ENCODE results near the gene HNF4A. TPM values are rescaled to one million over a fixed set of nuclear protein-coding genes. Genes with fewer than 3 reads are reported as not detected.

Gene HNF4A
- total RNA-seq, 3 donors from 2014 or later (not counting 1 experiment from before 2014, with no cell fraction given), result not detected

DNA sequence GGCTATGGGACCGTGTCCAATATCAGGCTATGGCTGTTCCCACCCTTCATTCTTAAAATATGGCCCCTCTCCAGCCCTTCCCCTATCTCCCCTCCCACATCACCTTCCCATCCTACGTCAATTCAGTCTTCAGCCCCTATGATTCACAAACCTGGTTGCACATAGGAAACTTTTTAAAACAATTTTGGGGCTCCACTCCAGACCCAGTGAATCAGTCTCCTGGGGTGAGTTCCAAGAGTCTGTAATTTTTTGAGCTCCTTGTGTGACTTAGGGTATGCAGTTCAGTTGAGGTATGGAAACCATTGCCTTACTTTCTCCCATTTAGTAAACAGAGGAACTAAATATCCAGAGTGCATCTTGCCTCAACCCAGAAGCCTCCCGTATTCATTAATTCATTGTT is 5.5 kb downstream of the HNF4A start:
- H3K4me1 ChIP-seq (ENCODE audit: control insufficient read depth, insufficient read depth, low read length), result no peaks in the 10 kb centered on the region
- no peak for DNase-seq
- Mint-ChIP-seq H3K27me3 (ENCODE audit: low read depth in 2 of 2) (peaks cover 7 to 15% of the 10 kb centered on the region in 2 donors), H3K9me3 (no peaks in the 10 kb centered on the region), H3K4me1 (no peaks in the 10 kb centered on the region), H3K36me3 (no peaks in the 10 kb centered on the region), H3K27ac (no peak overlapping the region), H3K4me3 (no peak overlapping the region)
- H3K27ac ChIP-seq (ENCODE audit: low read length), result no peak overlapping the region
- no peaks in the 10 kb centered on the region for H3K27me3 ChIP-seq (ENCODE audit: control insufficient read depth, insufficient read depth, low read length)
- H3K4me3 ChIP-seq (ENCODE audit: low read length), result no peak overlapping the region
- H3K36me3 ChIP-seq (ENCODE audit: control insufficient read depth, insufficient read depth, low read length), result no peaks in the 10 kb centered on the region
- ATAC-seq, result no peak
- H3K9me3 ChIP-seq (ENCODE audit: control insufficient read depth, insufficient read depth, low read length), result no peaks in the 10 kb centered on the region
- WGBS (ENCODE audit: insufficient coverage), result 91% methylated on average over 3 of the region's 3 CpGs
- TF ChIP-seq, protein P1, sequence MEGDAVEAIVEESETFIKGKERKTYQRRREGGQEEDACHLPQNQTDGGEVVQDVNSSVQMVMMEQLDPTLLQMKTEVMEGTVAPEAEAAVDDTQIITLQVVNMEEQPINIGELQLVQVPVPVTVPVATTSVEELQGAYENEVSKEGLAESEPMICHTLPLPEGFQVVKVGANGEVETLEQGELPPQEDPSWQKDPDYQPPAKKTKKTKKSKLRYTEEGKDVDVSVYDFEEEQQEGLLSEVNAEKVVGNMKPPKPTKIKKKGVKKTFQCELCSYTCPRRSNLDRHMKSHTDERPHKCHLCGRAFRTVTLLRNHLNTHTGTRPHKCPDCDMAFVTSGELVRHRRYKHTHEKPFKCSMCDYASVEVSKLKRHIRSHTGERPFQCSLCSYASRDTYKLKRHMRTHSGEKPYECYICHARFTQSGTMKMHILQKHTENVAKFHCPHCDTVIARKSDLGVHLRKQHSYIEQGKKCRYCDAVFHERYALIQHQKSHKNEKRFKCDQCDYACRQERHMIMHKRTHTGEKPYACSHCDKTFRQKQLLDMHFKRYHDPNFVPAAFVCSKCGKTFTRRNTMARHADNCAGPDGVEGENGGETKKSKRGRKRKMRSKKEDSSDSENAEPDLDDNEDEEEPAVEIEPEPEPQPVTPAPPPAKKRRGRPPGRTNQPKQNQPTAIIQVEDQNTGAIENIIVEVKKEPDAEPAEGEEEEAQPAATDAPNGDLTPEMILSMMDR (IDR thresholded peaks at IDR 0.05), result no peak
- intact Hi-C loops (cut with micrococcal nuclease), result no loop called here

DNA sequence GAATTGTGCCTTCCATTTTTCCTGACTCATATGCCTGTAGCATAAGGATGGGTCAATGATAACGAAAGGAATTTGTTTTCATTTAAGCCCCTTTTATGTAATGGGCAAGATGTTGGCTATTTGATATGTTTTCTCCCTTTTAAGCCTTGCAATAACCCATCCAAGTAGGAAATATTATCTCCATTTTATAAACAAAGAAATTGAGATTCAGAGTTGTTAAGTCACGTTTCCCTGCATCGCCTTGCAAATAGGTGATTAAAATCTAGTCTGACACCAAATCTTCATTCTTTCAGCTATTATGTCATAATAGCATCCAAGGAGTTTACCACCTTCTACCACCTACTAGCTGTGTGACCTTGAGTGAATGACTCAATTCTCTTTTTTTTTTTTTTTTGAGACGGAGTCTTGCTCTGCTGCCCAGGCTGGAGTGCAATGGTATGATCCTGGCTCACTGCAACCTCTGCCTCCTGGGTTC is 7.0 kb downstream of the HNF4A start:
- TF ChIP-seq, protein P1 (IDR thresholded peaks at IDR 0.05), result no peak
- Mint-ChIP-seq H3K27ac (no peak overlapping the region), H3K27me3 (ENCODE audit: low read depth in 2 of 2) (peaks cover 7 to 11% of the 10 kb centered on the region in 2 donors), H3K36me3 (no peaks in the 10 kb centered on the region), H3K4me3 (no peak overlapping the region), H3K4me1 (no peaks in the 10 kb centered on the region), H3K9me3 (no peaks in the 10 kb centered on the region)
- H3K36me3 ChIP-seq (ENCODE audit: control insufficient read depth, insufficient read depth, low read length), result no peaks in the 10 kb centered on the region
- ATAC-seq (no peak), DNase-seq (no peak)
- H3K9me3 ChIP-seq (ENCODE audit: control insufficient read depth, insufficient read depth, low read length), result no peaks in the 10 kb centered on the region
- H3K4me3 ChIP-seq (ENCODE audit: low read length), result no peak overlapping the region
- no peaks in the 10 kb centered on the region for H3K4me1 ChIP-seq (ENCODE audit: control insufficient read depth, insufficient read depth, low read length)
- 92% methylated on average over 3 of the region's 4 CpGs for WGBS (ENCODE audit: insufficient coverage)
- intact Hi-C loops (cut with micrococcal nuclease), result no loop called here
- no peaks in the 10 kb centered on the region for H3K27me3 ChIP-seq (ENCODE audit: control insufficient read depth, insufficient read depth, low read length)
- no peak overlapping the region for H3K27ac ChIP-seq (ENCODE audit: low read length)

DNA sequence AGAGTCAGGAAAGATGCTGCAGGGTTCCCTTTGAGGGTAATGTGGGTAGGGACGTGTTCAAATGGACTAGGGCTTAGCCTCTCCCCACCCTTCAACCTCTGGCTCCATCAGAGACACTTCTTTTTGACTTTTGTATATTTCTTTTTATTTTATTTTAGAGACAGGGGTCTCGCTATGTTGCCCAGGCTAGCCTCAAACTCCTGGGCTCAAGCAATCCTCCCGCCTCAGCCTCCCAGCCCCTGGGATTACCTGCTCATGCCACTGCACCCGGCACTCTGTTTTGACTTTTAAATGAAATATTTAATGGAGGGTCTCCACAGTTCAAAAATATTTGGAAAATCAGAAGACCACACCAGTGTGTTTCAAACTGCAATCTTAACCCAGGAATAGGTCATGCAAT is 8.6 kb downstream of the HNF4A start:
- 100% methylated on average over 2 of the region's 4 CpGs for WGBS (ENCODE audit: insufficient coverage)
- H3K9me3 Mint-ChIP-seq, result no peaks in the 10 kb centered on the region
- Histone ChIP-seq H3K9me3 (ENCODE audit: control insufficient read depth, insufficient read depth, low read length) (no peaks in the 10 kb centered on the region), H3K4me3 (ENCODE audit: low read length) (no peak overlapping the region), H3K4me1 (ENCODE audit: control insufficient read depth, insufficient read depth, low read length) (no peaks in the 10 kb centered on the region), H3K27ac (ENCODE audit: low read length) (no peak overlapping the region), H3K36me3 (ENCODE audit: control insufficient read depth, insufficient read depth, low read length) (no peaks in the 10 kb centered on the region), H3K27me3 (ENCODE audit: control insufficient read depth, insufficient read depth, low read length) (no peaks in the 10 kb centered on the region)
- TF ChIP-seq, protein P1 (IDR thresholded peaks at IDR 0.05), result no peak
- H3K27ac Mint-ChIP-seq, result no peak overlapping the region
- H3K4me1 Mint-ChIP-seq, result no peaks in the 10 kb centered on the region
- ATAC-seq (no peak), DNase-seq (no peak)
- intact Hi-C loops (cut with micrococcal nuclease), result no loop called here
- peaks cover 7 to 8% of the 10 kb centered on the region in 2 donors for H3K27me3 Mint-ChIP-seq (ENCODE audit: low read depth in 2 of 2)
- no peaks in the 10 kb centered on the region for H3K36me3 Mint-ChIP-seq
- H3K4me3 Mint-ChIP-seq, result no peak overlapping the region

DNA sequence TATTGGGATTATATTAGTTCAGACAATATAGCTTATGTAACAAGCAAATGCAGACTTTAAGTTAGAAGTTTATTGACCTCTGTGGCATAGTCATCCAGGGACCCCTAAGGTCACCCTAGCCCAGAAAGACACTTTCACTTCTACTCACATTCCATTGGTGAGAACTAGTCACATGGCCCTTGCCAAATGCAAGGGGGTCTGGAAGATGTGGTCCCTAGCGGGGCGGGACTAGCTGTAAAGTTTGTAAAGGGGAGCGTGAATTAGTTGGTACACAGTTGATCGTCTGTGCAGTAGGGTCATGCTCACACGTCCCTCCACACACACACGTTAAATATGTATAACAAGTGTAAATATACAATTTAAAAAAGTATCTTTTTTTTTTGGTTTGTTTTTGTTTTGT is 9.3 kb downstream of the HNF4A start:
- 87% methylated on average over 3 of the region's 6 CpGs for WGBS (ENCODE audit: insufficient coverage)
- Histone ChIP-seq H3K27me3 (ENCODE audit: control insufficient read depth, insufficient read depth, low read length) (no peaks in the 10 kb centered on the region), H3K36me3 (ENCODE audit: control insufficient read depth, insufficient read depth, low read length) (no peaks in the 10 kb centered on the region), H3K27ac (ENCODE audit: low read length) (no peak overlapping the region), H3K9me3 (ENCODE audit: control insufficient read depth, insufficient read depth, low read length) (no peaks in the 10 kb centered on the region), H3K4me3 (ENCODE audit: low read length) (no peak overlapping the region), H3K4me1 (ENCODE audit: control insufficient read depth, insufficient read depth, low read length) (no peaks in the 10 kb centered on the region)
- no peaks in the 10 kb centered on the region for H3K36me3 Mint-ChIP-seq
- H3K27me3 Mint-ChIP-seq (ENCODE audit: low read depth in 2 of 2), result peaks cover 6 to 7% of the 10 kb centered on the region in 2 donors
- H3K4me1 Mint-ChIP-seq, result no peaks in the 10 kb centered on the region
- TF ChIP-seq, protein P1 (IDR thresholded peaks at IDR 0.05), result no peak
- DNase-seq, result no peak
- intact Hi-C loops (cut with micrococcal nuclease), result no loop called here
- no peak overlapping the region for H3K27ac Mint-ChIP-seq
- no peak overlapping the region for H3K4me3 Mint-ChIP-seq
- no peak for ATAC-seq
- no peaks in the 10 kb centered on the region for H3K9me3 Mint-ChIP-seq
